Prostate gland (tissue), 2 donors: ENCODE results near the gene TBC1D22B.

ENCODE experiments used
- POLR2AphosphoS5 ChIP-seq: sonication (generic); formaldehyde crosslinking; IDR thresholded peaks from one replicate; pipeline ENCODE4 v1.6.1; 2017; ENCODE audit warnings: antibody characterized with exemption
- TF ChIP-seq, protein P1 (sequence below), 4 experiments: fragments of 200-600 bp in 2 of 4; fragments of 450-650 bp in 2 of 4; sonication (generic) in 2 of 4; IDR thresholded peaks; 1 replicate in 3 of 4; 2 replicates in 1 of 4; pipeline ENCODE4 v1.5.1; 2016 to 2019; ENCODE audit warnings: antibody characterized with exemption in 4 of 4, mild to moderate bottlenecking in 2 of 4, moderate library complexity in 2 of 4

- TF ChIP-seq POLR2AphosphoS5, result no peak
- TF ChIP-seq, protein P1, sequence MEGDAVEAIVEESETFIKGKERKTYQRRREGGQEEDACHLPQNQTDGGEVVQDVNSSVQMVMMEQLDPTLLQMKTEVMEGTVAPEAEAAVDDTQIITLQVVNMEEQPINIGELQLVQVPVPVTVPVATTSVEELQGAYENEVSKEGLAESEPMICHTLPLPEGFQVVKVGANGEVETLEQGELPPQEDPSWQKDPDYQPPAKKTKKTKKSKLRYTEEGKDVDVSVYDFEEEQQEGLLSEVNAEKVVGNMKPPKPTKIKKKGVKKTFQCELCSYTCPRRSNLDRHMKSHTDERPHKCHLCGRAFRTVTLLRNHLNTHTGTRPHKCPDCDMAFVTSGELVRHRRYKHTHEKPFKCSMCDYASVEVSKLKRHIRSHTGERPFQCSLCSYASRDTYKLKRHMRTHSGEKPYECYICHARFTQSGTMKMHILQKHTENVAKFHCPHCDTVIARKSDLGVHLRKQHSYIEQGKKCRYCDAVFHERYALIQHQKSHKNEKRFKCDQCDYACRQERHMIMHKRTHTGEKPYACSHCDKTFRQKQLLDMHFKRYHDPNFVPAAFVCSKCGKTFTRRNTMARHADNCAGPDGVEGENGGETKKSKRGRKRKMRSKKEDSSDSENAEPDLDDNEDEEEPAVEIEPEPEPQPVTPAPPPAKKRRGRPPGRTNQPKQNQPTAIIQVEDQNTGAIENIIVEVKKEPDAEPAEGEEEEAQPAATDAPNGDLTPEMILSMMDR (IDR thresholded peaks at IDR 0.05), result peak in 2 of 4 experiments; percentile 29 to 55
These were observed 46.4 kb downstream of the TBC1D22B start for GRCh38 chr6:37303891-37304503.
